ENCODE data around the gene ARID5A.

ARID5A gene

GRCh38 chr2:96506016-96506906 is 30.3 kb upstream of the ARID5A start:
- in situ Hi-C loops (cut with HindIII; ENCODE audit: low sequenced_read_pairs): no loop called here

- in situ Hi-C loops (cut with HindIII; ENCODE audit: low sequenced_read_pairs): no loop called here
Observed at GRCh38 chr2:96506907-96507240, 29.7 kb upstream of the ARID5A start.

- in situ Hi-C loops (cut with HindIII; ENCODE audit: low sequenced_read_pairs): no loop called here
Observed at GRCh38 chr2:96507957-96508520, 28.5 kb upstream of the ARID5A start.

GRCh38 chr2:96508521-96509113 is 27.9 kb upstream of the ARID5A start:
- in situ Hi-C loops (cut with HindIII; ENCODE audit: low sequenced_read_pairs): no loop called here

- in situ Hi-C loops (cut with HindIII; ENCODE audit: low sequenced_read_pairs): no loop called here
Observed at GRCh38 chr2:96509114-96509846, 27.3 kb upstream of the ARID5A start.

- in situ Hi-C loops (cut with HindIII; ENCODE audit: low sequenced_read_pairs): loop anchor here (5.0 kb wide), 1 partner anchor 73 kb away; no protein-coding TSS in a partner anchor
Observed at GRCh38 chr2:96509847-96510230, 26.7 kb upstream of the ARID5A start.

- in situ Hi-C loops (cut with HindIII; ENCODE audit: low sequenced_read_pairs): loop anchor here (5.0 kb wide), 1 partner anchor 74 kb away; no protein-coding TSS in a partner anchor
Observed at GRCh38 chr2:96510931-96511595, 25.5 kb upstream of the ARID5A start.

GRCh38 chr2:96511851-96512250 is 24.7 kb upstream of the ARID5A start:
- in situ Hi-C loops (cut with HindIII; ENCODE audit: low sequenced_read_pairs): loop anchor here (5.0 kb wide), 1 partner anchor 75 kb away; no protein-coding TSS in a partner anchor

GRCh38 chr2:96512341-96512740 is 24.2 kb upstream of the ARID5A start:
- in situ Hi-C loops (cut with HindIII; ENCODE audit: low sequenced_read_pairs): loop anchor here (5.0 kb wide), 1 partner anchor 75 kb away; no protein-coding TSS in a partner anchor

GRCh38 chr2:96514521-96514920 is 22.0 kb upstream of the ARID5A start:
- in situ Hi-C loops (cut with HindIII; ENCODE audit: low sequenced_read_pairs): loop anchor here (5.0 kb wide), 1 partner anchor 77 kb away; no protein-coding TSS in a partner anchor

GRCh38 chr2:96517079-96517478 is 19.5 kb upstream of the ARID5A start:
- in situ Hi-C loops (cut with HindIII; ENCODE audit: low sequenced_read_pairs): no loop called here

GRCh38 chr2:96520231-96520630 is 16.3 kb upstream of the ARID5A start:
- in situ Hi-C loops (cut with HindIII; ENCODE audit: low sequenced_read_pairs): no loop called here

- in situ Hi-C loops (cut with HindIII; ENCODE audit: low sequenced_read_pairs): no loop called here
Observed at GRCh38 chr2:96520697-96521096, 15.9 kb upstream of the ARID5A start.

GRCh38 chr2:96521219-96521618 is 15.3 kb upstream of the ARID5A start:
- in situ Hi-C loops (cut with HindIII; ENCODE audit: low sequenced_read_pairs): no loop called here

GRCh38 chr2:96522304-96523203 is 14.0 kb upstream of the ARID5A start:
- in situ Hi-C loops (cut with HindIII; ENCODE audit: low sequenced_read_pairs): no loop called here

GRCh38 chr2:96523659-96524481 is 12.7 kb upstream of the ARID5A start:
- in situ Hi-C loops (cut with HindIII; ENCODE audit: low sequenced_read_pairs): no loop called here

GRCh38 chr2:96524482-96525210 is 11.9 kb upstream of the ARID5A start:
- in situ Hi-C loops (cut with HindIII; ENCODE audit: low sequenced_read_pairs): loop anchor here (5.0 kb wide), 1 partner anchor 117 kb away; no protein-coding TSS in a partner anchor

GRCh38 chr2:96525211-96525507 is 11.4 kb upstream of the ARID5A start:
- in situ Hi-C loops (cut with HindIII; ENCODE audit: low sequenced_read_pairs): loop anchor here (5.0 kb wide), 1 partner anchor 118 kb away; no protein-coding TSS in a partner anchor

Data from endothelial cell of hepatic sinusoid (primary cell).